Measurements from ENCODE around the gene DSCAML1. TPM values are rescaled to one million over a fixed set of nuclear protein-coding genes. Genes with fewer than 3 reads are reported as not detected.

The DSCAML1 gene
- total RNA-seq, 2 experiments from 2014 or later = 0.13 to 0.29 TPM

DNA sequence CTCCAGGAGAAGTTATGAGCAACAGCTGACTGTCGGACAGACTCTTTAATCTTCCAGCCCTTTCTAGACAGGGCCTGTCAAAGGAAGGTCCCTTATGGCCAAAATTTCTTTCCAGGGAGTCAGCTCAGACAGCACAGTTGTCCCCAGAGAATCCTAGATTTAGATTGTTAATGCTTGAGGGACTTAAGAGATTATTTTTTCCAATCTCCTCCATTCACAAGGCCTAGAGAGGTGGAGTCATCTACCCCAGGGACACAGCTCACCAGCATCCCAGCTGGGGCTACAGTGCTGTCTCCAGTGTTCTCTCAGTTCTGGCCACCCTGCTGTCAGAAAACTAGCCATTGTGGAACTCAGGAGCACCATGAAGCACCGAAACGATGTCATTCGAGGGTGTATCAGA lies 7.8 kb downstream of the DSCAML1 start:
- DNase-seq = no peak
- H3K4me3 Mint-ChIP-seq = no peak overlapping the region
- H3K36me3 Mint-ChIP-seq (ENCODE audit: low read depth) = no peaks in the 10 kb centered on the region
- no peaks in the 10 kb centered on the region for H3K4me1 Mint-ChIP-seq (ENCODE audit: low read depth)
- CTCF ChIA-PET = interaction anchor here (0.7 to 1.1 kb wide), 3 partner anchors 16 to 363 kb away, joined by 3 read pairs; no protein-coding TSS in a partner anchor
- intact Hi-C loops (cut with micrococcal nuclease) = no loop called here
- peaks cover 25% of the 10 kb centered on the region for H3K27me3 Mint-ChIP-seq
- H3K9me3 Mint-ChIP-seq = no peaks in the 10 kb centered on the region
- no peak for ATAC-seq
- no peak overlapping the region for H3K27ac Mint-ChIP-seq
- TF ChIP-seq CTCF (IDR thresholded peaks at IDR 0.05) = no peak
- POLR2A ChIA-PET = no interaction called here

- Mint-ChIP-seq H3K4me1 (ENCODE audit: low read depth) (no peaks in the 10 kb centered on the region), H3K9me3 (no peaks in the 10 kb centered on the region), H3K27me3 (peaks cover 15% of the 10 kb centered on the region), H3K4me3 (no peak overlapping the region), H3K36me3 (ENCODE audit: low read depth) (no peaks in the 10 kb centered on the region), H3K27ac (no peak overlapping the region)
- ATAC-seq (no peak), DNase-seq (no peak)
- CTCF ChIA-PET = interaction anchor here (1.3 to 1.7 kb wide), 3 partner anchors 8 to 31 kb away, joined by 3 to 10 read pairs (median 5); no protein-coding TSS in a partner anchor
- intact Hi-C loops (cut with micrococcal nuclease) = no loop called here
- POLR2A ChIA-PET = no interaction called here
- no peak for TF ChIP-seq CTCF (IDR thresholded peaks at IDR 0.05)
These were observed 10.7 kb downstream of the DSCAML1 start for GRCh38 chr11:117786135-117786870.

- no peaks in the 10 kb centered on the region for H3K36me3 Mint-ChIP-seq (ENCODE audit: low read depth)
- ATAC-seq = no peak
- H3K9me3 Mint-ChIP-seq = no peaks in the 10 kb centered on the region
These were observed 14.9 kb downstream of the DSCAML1 start for GRCh38 chr11:117782101-117782500.

GRCh38 chr11:117781627-117782026 lies 15.4 kb downstream of the DSCAML1 start:
- no peaks in the 10 kb centered on the region for H3K9me3 Mint-ChIP-seq
- H3K4me3 Mint-ChIP-seq = no peak overlapping the region
- no peak overlapping the region for H3K27ac Mint-ChIP-seq
- intact Hi-C loops (cut with micrococcal nuclease) = no loop called here
- no peaks in the 10 kb centered on the region for H3K4me1 Mint-ChIP-seq (ENCODE audit: low read depth)
- ChIA-PET POLR2A (no interaction called here), CTCF (interaction anchor here (0.9 kb wide), 1 partner anchor 239 kb away, joined by 3 read pairs; no protein-coding TSS in a partner anchor)
- no peak for ATAC-seq
- no peaks in the 10 kb centered on the region for H3K36me3 Mint-ChIP-seq (ENCODE audit: low read depth)
- no peak for TF ChIP-seq CTCF (IDR thresholded peaks at IDR 0.05)
- H3K27me3 Mint-ChIP-seq = peaks cover 9% of the 10 kb centered on the region
- no peak for DNase-seq

More at GRCh38 chr11:117782101-117782500, 14.9 kb downstream of the DSCAML1 start:
- CTCF ChIA-PET = interaction anchor here (0.9 kb wide), 1 partner anchor 240 kb away, joined by 3 read pairs; no protein-coding TSS in a partner anchor
- H3K27ac Mint-ChIP-seq = no peak overlapping the region
- DNase-seq = no peak
- peaks cover 9% of the 10 kb centered on the region for H3K27me3 Mint-ChIP-seq
- no peak for TF ChIP-seq CTCF (IDR thresholded peaks at IDR 0.05)
- no peaks in the 10 kb centered on the region for H3K4me1 Mint-ChIP-seq (ENCODE audit: low read depth)
- intact Hi-C loops (cut with micrococcal nuclease) = no loop called here
- H3K4me3 Mint-ChIP-seq = no peak overlapping the region
- POLR2A ChIA-PET = no interaction called here

DNA sequence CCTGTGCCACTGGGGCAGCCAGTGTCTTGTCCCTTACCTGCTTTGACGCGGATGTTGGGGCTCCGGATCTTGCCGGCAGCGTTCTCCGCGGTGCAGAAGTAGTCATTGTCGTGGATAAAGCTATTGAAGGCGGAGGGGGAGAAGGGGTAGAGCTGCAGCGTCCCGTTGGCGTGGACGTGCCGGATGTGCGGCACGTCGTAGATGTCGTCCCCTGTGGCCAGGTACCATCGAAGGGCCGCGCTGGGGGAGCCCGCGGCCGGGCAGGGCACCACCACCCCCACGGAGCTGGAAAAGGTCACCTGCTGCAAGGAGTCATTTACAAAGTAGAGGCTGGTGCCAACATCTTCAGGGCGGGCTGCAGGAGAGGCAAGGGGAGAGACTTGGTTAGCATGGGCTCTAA lies 16.6 kb downstream of the DSCAML1 start:
- Mint-ChIP-seq H3K36me3 (ENCODE audit: low read depth) (no peaks in the 10 kb centered on the region), H3K27ac (no peak overlapping the region), H3K4me1 (ENCODE audit: low read depth) (no peaks in the 10 kb centered on the region), H3K27me3 (peaks cover 9% of the 10 kb centered on the region), H3K9me3 (no peaks in the 10 kb centered on the region), H3K4me3 (no peak overlapping the region)
- ATAC-seq = no peak
- ChIA-PET POLR2A (no interaction called here), CTCF (no interaction called here)
- intact Hi-C loops (cut with micrococcal nuclease) = no loop called here
- no peak for DNase-seq
- TF ChIP-seq CTCF (IDR thresholded peaks at IDR 0.05) = no peak
